Lung (tissue), 12 donors: Measurements from ENCODE around the gene ARL8B. TPM values are rescaled to one million over a fixed set of nuclear protein-coding genes. Genes with fewer than 3 reads are reported as not detected.

Experiments
- ATAC-seq: fragments of 200-7000 bp; cut with Tn5 transposase; one replicate; pipeline ENCODE4 v1.9.1; 2020; ENCODE audit warnings: moderate number of reproducible peaks; ENCODE audit not compliant: insufficient read depth, low FRiP score
- DNase-seq, 3 donors: peaks; one replicate each; pipeline ENCODE4 v3.0.0-alpha.2; 2013 to 2017
- H3K27ac ChIP-seq, 2 donors: one replicate each; pipeline ENCODE4 v1.5.1; 2013; ENCODE audit warnings: mild to moderate bottlenecking in 2 of 2, moderate library complexity in 2 of 2, control low read depth in 1 of 2, inconsistent platforms in 1 of 2, low read depth in 1 of 2, low read length in 1 of 2
- H3K27me3 ChIP-seq, 3 donors: one replicate each; pipeline ENCODE4 v1.5.1; 2013; ENCODE audit warnings: low read length in 2 of 3; ENCODE audit not compliant: control insufficient read depth in 3 of 3, insufficient read depth in 3 of 3
- H3K36me3 ChIP-seq, 4 donors: one replicate each; pipeline ENCODE4 v1.5.1; 2013; ENCODE audit warnings: low read length in 4 of 4, mild to moderate bottlenecking in 1 of 4, moderate library complexity in 1 of 4; ENCODE audit not compliant: control insufficient read depth in 4 of 4, insufficient read depth in 4 of 4
- H3K4me1 ChIP-seq, 5 donors: one replicate each; pipeline ENCODE4 v1.5.1; 2013; ENCODE audit warnings: low read length in 5 of 5, mild to moderate bottlenecking in 2 of 5, moderate library complexity in 1 of 5; ENCODE audit not compliant: control insufficient read depth in 5 of 5, insufficient read depth in 5 of 5
- H3K4me3 ChIP-seq: one replicate; pipeline ENCODE4 v1.5.1; 2013; ENCODE audit warnings: mild to moderate bottlenecking, control low read depth, moderate library complexity
- H3K9ac ChIP-seq, 2 donors: one replicate each; pipeline ENCODE4 v1.5.1; 2013; ENCODE audit warnings: low read length in 2 of 2, control low read depth in 1 of 2; ENCODE audit not compliant: insufficient read depth in 1 of 2
- H3K9me3 ChIP-seq, 4 donors: one replicate each; pipeline ENCODE4 v1.5.1; 2013; ENCODE audit warnings: low read length in 3 of 4, mild to moderate bottlenecking in 1 of 4, moderate library complexity in 1 of 4; ENCODE audit not compliant: control insufficient read depth in 4 of 4, insufficient read depth in 3 of 4
- CTCF ChIP-seq: IDR thresholded peaks from 2 replicates; pipeline ENCODE4 v1.5.1; 2012; ENCODE audit warnings: mild to moderate bottlenecking; ENCODE audit errors: control extremely low read depth, extremely low read depth
- WGBS, 2 donors: extraction: QIAGEN DNeasy Blood & Tissue Kit; methylation state at CpG; one replicate each; pipeline ENCODE4 v1.1.7; 2013; 5-methylcytosine and 5-hydroxymethylcytosine counted together
- polyA plus RNA-seq, 2 donors: library from polyadenylated mRNA; stranded (reverse); fragments of 200-250 nt; gene quantifications; one replicate each; pipeline ENCODE4 v1.2.1, GENCODE V29; 2013
- total RNA-seq, 2 donors: library from RNA; depleted of rRNA in 1 of 2; stranded (reverse); fragments of >200 nt in 1 of 2; gene quantifications; one replicate each; pipeline ENCODE4 v1.2.1, GENCODE V29; 2014 to 2021
- donor health status: control.
- donor health status: control.
- donor health status: Bipolar disorder and iron deficiency.
- donor health status: healthy.
- donor health status: DM: yes; HTN: yes; CAD: no.

The ARL8B gene
- total and polyA plus RNA-seq, 4 donors = 58.9 to 108 (median 74.8) TPM

- Histone ChIP-seq H3K36me3 (peaks cover 39 to 77% (median 57%) of the 10 kb centered on the region in 4 donors), H3K27me3 (no peaks in the 10 kb centered on the region), H3K27ac (no peak overlapping the region), H3K4me1 (peaks cover 0 to 3% (median 0%) of the 10 kb centered on the region in 5 donors), H3K9me3 (no peaks in the 10 kb centered on the region), H3K9ac (no peak overlapping the region), H3K4me3 (no peak overlapping the region)
- DNase-seq (no peak), ATAC-seq (no peak)
- WGBS, 2 donors = 84% methylated on average over 9 of the region's 9 CpGs
- TF ChIP-seq CTCF = no peak
These were observed 90.8 kb downstream of the ARL8B start for GRCh38 chr3:5212628-5213573.

DNA sequence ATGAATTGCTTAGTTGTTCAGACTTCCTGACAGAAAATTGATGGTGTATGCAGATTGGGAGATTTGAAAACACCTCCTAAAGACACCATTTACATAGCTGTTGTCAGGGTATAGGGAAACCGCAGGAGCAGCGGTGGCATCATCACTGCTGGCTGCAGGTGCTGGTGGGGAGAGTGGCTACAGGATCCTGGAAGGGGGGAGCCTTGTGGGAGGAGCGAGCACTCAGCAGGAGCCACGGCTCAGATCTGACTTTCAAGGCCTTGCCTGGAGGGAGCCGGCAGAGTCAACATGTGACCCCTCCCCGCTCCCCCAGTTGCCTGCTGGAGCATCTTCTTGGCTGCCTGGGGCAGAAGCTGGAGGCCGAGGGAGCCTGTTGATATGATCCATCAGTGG, 91.5 kb downstream of the ARL8B start:
- Histone ChIP-seq H3K9ac (no peak overlapping the region), H3K4me3 (no peak overlapping the region), H3K4me1 (peaks cover 0 to 6% (median 4%) of the 10 kb centered on the region in 5 donors), H3K27me3 (no peaks in the 10 kb centered on the region), H3K9me3 (no peaks in the 10 kb centered on the region), H3K27ac (no peak overlapping the region), H3K36me3 (peaks cover 35 to 71% (median 57%) of the 10 kb centered on the region in 4 donors)
- DNase-seq = no peak
- TF ChIP-seq CTCF = no peak
- WGBS, 2 donors = 82 to 90% methylated on average over 7 of the region's 7 CpGs
- no peak for ATAC-seq

GRCh38 chr3:5214352-5214751, 92.3 kb downstream of the ARL8B start:
- no peaks in the 10 kb centered on the region for H3K27me3 ChIP-seq
- no peak for DNase-seq
- H3K4me1 ChIP-seq = peaks cover 0 to 9% (median 4%) of the 10 kb centered on the region in 5 donors
- no peak overlapping the region for H3K27ac ChIP-seq
- H3K9ac ChIP-seq = no peak overlapping the region
- H3K4me3 ChIP-seq = no peak overlapping the region
- no peaks in the 10 kb centered on the region for H3K9me3 ChIP-seq
- 74 to 77% methylated on average over 9 of the region's 9 CpGs for WGBS, 2 donors
- no peak for TF ChIP-seq CTCF
- ATAC-seq = no peak
- peaks cover 35 to 67% (median 54%) of the 10 kb centered on the region in 4 donors for H3K36me3 ChIP-seq
